HPDE6-E6E7 (cell line): ENCODE results near the gene MRPL37.

Experiments
- DNase-seq: peaks from one replicate; pipeline ENCODE4 v3.0.0; 2011; ENCODE audit warnings: missing footprints; ENCODE audit errors: extremely low spot score

MRPL37 gene

GRCh38 chr1:54240741-54241335 is 40.9 kb downstream of the MRPL37 start:
- DNase-seq, result no peak

- no peak for DNase-seq
These were observed 41.4 kb downstream of the MRPL37 start for GRCh38 chr1:54241364-54241763.

- DNase-seq, result no peak
These were observed 43.1 kb downstream of the MRPL37 start for GRCh38 chr1:54243022-54243421.

- DNase-seq, result no peak
These were observed 44.7 kb downstream of the MRPL37 start for GRCh38 chr1:54244655-54245054.

- DNase-seq, result no peak
These were observed 45.5 kb downstream of the MRPL37 start for GRCh38 chr1:54245501-54245900.

DNA sequence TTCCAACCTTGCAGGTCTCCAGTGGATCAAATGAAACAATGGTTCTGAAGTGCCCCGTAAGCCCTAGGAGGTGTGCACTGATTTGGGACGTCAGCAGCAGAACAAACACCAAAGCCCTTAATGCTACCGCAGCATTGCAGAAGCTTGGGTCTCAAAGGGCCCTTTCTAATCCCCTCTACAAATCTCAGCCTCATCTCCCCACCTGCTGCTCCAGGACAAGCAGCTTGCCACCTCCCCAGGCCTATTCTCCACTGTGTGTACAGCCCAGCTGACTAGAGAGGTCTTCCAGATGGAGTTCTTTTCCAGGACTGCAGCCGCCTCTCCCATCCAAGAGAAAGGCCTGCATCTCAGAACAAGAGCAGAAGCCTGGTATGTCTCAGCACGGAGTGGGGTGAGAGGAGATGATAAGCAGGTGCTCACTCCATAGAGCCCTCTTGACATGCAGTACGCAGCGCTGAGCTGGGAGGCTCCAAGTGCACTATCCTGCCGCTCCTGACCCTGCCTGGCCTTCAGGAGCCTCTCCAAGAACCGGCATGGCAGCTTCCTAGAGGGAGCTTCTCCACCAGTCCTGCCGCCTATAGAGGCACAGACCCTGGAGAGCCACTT is 46.3 kb downstream of the MRPL37 start:
- no peak for DNase-seq

DNA sequence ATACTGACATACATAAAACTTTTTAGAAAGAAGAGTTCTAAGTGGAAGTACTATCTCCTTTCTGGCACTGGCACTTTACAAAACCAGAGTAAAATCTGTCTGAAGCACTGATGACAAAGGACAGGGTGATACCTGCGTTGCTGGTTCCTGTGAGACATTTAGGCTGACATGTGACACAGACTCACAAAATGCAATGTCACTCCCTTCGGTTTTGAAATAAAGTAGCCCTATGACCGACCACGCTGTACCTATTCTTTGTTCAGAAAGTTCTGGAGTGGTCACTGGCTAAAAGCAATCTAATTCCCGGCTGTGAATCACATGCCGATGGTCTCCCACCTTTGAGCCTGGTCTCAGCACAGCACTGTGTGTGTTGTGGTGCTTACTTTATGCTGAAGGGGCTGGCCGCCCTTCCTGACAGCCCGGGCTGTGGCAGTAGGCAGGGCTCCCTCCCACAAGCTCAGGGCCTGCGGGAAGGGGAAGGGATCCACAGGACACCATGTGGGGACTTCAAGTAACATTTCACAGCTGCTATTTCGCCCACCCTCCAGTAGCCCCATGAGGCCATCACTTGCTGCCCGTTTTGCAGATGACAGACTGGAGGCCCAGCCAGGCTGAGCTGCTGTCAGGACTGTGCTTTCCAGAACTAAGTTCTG is 48.0 kb downstream of the MRPL37 start:
- no peak for DNase-seq

DNA sequence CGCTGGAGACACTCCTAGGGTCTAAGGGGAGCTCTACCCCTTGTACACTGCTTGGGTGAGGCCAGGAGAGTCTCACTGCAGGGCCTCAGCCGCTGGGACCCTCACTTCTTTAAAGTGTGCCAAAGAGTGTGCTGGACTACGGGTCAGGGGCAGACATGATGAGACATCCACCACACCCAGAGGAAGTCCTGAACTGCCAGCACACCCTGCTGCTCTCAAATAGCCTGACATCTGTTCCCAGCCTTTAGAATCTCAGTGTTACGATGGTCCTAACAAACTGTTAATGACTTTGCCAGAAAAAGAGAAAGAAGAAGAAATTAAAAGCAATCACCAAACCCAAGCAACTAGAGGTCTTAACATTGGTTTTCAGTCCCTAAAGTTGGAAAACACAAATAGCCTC is 49.0 kb downstream of the MRPL37 start:
- DNase-seq, result no peak

DNA sequence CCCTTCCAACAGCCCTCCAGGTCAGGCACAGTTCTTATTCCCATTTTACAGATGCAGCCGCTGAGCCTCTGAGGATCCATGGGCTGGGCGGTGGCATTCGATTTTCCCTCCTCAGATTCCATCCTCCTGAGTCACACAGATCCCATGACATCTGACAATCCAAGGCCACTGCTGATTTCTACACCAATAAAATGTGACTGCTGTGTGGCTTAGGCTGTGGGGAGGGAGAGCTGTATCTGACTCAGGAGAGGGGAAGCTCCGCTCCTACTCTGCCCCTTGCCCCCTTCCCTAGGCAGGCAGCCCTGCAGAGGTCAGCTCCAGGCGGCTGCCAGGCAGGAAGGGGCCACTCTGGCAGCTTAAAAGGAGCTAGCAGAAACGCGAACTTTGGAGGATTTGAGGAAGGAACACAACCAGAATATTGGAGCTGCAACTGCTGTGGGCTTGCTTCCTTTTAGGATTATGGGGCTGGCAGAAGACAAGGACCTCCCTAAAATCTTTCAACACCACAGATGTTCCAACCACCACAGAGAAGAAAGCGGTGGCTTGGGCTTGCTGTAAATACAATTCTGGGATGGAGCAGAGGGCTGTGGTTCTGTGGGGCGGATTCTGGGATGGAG is 50.0 kb downstream of the MRPL37 start:
- no peak for DNase-seq

- no peak for DNase-seq
These were observed 50.7 kb downstream of the MRPL37 start for GRCh38 chr1:54250670-54251069.

GRCh38 chr1:54252371-54252936 is 52.5 kb downstream of the MRPL37 start:
- DNase-seq, result no peak

DNA sequence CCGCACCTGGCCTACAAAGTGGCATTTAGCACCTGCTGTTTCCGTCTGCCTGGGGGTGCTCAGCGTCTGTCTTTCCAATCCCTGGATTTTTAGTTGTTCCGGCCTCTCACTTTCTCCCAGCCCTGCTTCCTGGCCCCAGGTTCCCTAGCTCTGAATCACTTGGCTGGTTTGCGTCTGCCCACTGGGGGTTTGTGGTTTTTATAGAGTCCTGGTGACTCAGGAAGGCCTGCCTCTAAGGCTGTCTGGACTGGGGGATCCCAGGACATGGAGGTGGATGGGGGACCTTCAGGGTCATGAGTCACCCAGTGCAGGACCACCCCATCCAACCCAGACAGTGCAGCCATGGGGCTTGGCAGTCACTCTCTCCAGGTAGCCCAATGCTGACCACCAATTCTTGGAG is 53.5 kb downstream of the MRPL37 start:
- DNase-seq, result peak; percentile 97

GRCh38 chr1:54254055-54254454 is 54.1 kb downstream of the MRPL37 start:
- DNase-seq, result no peak

- DNase-seq, result no peak
These were observed 55.2 kb downstream of the MRPL37 start for GRCh38 chr1:54255026-54255702.

- DNase-seq, result no peak
These were observed 56.8 kb downstream of the MRPL37 start for GRCh38 chr1:54256522-54257345.

DNA sequence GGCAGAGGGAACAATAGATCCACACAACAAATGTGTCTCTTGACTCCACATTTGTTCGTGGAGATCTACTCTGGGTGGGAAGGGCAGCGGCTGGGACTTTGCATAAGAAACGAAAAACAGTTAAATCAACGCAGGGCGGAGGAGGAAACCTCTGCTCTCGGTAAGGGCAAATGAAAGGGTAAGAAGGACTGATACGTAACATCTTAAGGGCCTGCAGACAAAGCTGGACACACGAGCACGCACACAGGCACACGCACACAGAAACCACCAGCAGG is 57.3 kb downstream of the MRPL37 start:
- no peak for DNase-seq

- no peak for DNase-seq
These were observed 57.9 kb downstream of the MRPL37 start for GRCh38 chr1:54257876-54258275.

- DNase-seq, result no peak
These were observed 59.7 kb downstream of the MRPL37 start for GRCh38 chr1:54259546-54260140.

- no peak for DNase-seq
These were observed 60.8 kb downstream of the MRPL37 start for GRCh38 chr1:54260810-54261209.

DNA sequence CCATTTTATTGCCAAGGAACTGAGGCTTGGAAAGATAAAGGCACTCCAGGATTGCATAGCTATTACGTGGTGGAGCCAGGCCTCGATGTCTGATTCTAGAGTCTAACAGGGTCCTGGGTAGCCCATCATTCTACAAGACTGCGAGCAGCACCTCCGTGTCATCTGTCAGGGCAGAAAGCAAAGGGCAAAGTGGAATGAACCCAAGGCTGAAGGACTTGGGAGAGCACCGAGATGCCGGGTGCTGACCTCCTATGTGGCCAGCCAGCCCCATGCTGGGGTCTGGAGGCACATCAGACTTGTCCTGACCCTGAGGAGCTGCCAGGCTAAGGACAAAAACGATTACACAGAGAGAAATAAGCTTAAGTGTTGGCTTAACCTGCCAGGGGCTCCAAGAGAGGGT is 62.3 kb downstream of the MRPL37 start:
- DNase-seq, result no peak

DNA sequence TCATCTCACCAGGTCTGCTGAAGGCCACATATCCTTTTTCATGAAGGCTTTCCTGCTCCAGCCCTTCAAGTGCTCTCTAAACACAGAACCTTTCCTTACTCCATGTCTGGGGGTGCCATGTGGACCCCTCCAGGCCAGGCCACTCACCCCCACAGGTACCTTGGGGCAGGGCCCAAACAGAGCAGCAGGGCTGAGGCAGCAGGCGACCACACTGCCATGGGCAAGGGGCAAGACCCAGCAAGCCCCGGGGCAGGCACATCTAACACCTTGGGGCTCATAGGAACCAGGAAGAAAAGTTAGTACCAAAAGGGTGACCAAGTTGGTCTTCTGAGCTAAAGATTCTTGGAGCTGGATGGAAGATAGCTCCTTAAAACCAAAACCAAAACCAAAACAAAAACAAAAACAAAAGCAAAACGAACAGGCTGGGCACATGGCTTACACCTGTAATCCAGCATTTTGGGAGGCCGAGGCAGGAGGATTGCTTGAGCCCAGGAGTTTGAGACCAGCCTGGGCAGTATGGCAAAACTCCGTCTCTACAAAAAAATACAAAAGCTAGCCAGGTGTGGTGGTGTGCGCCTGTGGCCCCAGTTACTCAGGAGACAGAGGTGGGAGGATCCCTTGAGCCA is 63.7 kb downstream of the MRPL37 start:
- DNase-seq, result no peak
